OCI-M2 (cell line): ENCODE data around the gene CCBE1.

Experiments
- DNase-seq: peaks from one replicate; lab custom pipeline; 2025; ENCODE audit not compliant: unreplicated experiment; lab: John Stamatoyannopoulos, UW

The CCBE1 gene

GRCh38 chr18:59414111-59414653 lies 283.0 kb downstream of the CCBE1 start:
- DNase-seq, result no peak

GRCh38 chr18:59402432-59403090 lies 294.7 kb downstream of the CCBE1 start:
- peak; percentile 0 for DNase-seq

- DNase-seq, result no peak
These were observed 296.8 kb downstream of the CCBE1 start for GRCh38 chr18:59400407-59400806.

- no peak for DNase-seq
These were observed 301.7 kb downstream of the CCBE1 start for GRCh38 chr18:59395226-59396175.

GRCh38 chr18:59393381-59393780 lies 303.8 kb downstream of the CCBE1 start:
- DNase-seq, result no peak

- DNase-seq, result no peak
These were observed 308.4 kb downstream of the CCBE1 start for GRCh38 chr18:59388817-59389216.

- DNase-seq, result no peak
These were observed 309.3 kb downstream of the CCBE1 start for GRCh38 chr18:59387687-59388565.

- no peak for DNase-seq
These were observed 310.1 kb downstream of the CCBE1 start for GRCh38 chr18:59386909-59387686.

- no peak for DNase-seq
These were observed 312.0 kb downstream of the CCBE1 start for GRCh38 chr18:59385191-59385590.

- DNase-seq, result no peak
These were observed 313.4 kb downstream of the CCBE1 start for GRCh38 chr18:59383851-59384250.

- DNase-seq, result no peak
These were observed 314.8 kb downstream of the CCBE1 start for GRCh38 chr18:59382383-59382782.

- DNase-seq, result no peak
These were observed 315.3 kb downstream of the CCBE1 start for GRCh38 chr18:59381949-59382348.
